GM21528 (cell line): Measurements from ENCODE around the gene CFAP20.
"Not testable (repeated sequence)": the region's sequence is repeated elsewhere in the genome, so short reads cannot be mapped to it uniquely, and the experiment has no call there.

Experiments
- ATAC-seq: cut with Tn5 transposase; IDR thresholded peaks from one replicate; pipeline ENCODE4 v1.9.1; 2021; ENCODE audit warnings: mild to moderate bottlenecking, moderate library complexity; ENCODE audit not compliant: unreplicated experiment, low FRiP score

Gene CFAP20

DNA sequence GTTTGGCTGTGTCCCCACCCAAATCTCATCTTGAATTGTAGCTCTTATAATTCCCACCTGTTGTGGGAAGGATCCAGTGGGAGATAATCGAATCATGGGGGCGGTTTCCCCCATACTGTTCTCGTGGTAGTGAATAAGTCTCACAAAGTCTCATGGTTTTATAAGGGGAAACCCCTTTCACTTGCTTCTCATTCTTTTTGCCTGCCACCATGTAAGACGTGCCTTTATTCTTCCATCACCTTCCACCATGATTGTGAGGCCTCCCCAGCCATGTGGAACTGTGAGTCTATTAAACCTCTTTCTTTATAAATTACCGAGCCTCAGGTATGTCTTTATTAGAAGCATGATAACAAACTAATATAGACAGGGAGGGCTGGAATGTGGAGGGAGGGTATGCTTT, 57.0 kb downstream of the CFAP20 start:
- not testable (repeated sequence) for ATAC-seq

DNA sequence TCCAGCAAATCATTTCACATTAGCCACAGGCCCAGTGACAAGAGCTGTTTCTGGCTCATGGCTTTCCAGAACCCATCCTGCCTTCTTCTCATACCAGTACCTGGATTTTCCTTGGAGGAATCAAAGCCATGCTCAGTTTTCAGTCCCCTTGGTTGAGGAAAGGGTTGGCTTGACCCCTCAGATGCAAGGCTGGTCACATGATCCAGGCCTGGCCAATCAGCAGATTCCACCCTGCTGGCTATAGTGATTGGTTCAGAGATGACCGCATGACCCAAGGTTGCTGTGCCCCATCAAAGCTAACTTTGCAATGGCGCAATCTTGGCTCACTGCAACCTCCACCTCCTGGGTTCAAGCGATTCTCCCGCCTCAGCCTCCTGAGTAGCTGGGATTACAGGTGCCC, 58.6 kb downstream of the CFAP20 start:
- no peak for ATAC-seq
